HepG2 (cell line): ENCODE measurements around the gene TPRN. TPM values are rescaled to one million over a fixed set of nuclear protein-coding genes. Genes with fewer than 3 reads are reported as not detected.
A peak's percentile ranks its signal among the peaks of the same experiment; 100 is the strongest.

Source experiments
- AKAP8 ChIP-seq: sonication (generic); formaldehyde crosslinking; IDR thresholded peaks from 2 replicates; pipeline ENCODE4 v1.5.1; 2020; ENCODE audit warnings: mild to moderate bottlenecking, missing genetic modification reagents
- CBX5 ChIP-seq: sonication (generic); formaldehyde crosslinking; IDR thresholded peaks from 2 replicates; pipeline ENCODE4 v1.4.0; 2020; ENCODE audit warnings: missing genetic modification reagents, borderline replicate concordance
- CREM ChIP-seq, 2 experiments: sonication (generic) in 1 of 2; formaldehyde crosslinking in 1 of 2; IDR thresholded peaks; 2 replicates each; pipeline versions ENCODE4 v1.4.0 to v1.6.1; 2016 to 2020; ENCODE audit warnings: antibody characterized with exemption in 1 of 2, mild to moderate bottlenecking in 1 of 2, missing genetic modification reagents in 1 of 2
- FOXA3 ChIP-seq: IDR thresholded peaks from 2 replicates; pipeline ENCODE4 v1.6.1; 2016; ENCODE audit warnings: missing genetic modification reagents, missing compliant biosample characterization
- GATAD1 ChIP-seq: IDR thresholded peaks from 2 replicates; pipeline ENCODE4 v1.6.1; 2016; ENCODE audit warnings: missing genetic modification reagents, missing compliant biosample characterization
- HCFC1 ChIP-seq: fragments of 150-350 bp; IDR thresholded peaks from 2 replicates; pipeline ENCODE4 v1.6.1; 2014; ENCODE audit warnings: low read depth, low read length
- HNRNPH1 ChIP-seq: fragments of 200-400 bp; formaldehyde crosslinking; optimal IDR thresholded peaks from 2 replicates; pipeline ENCODE3; 2017; ENCODE audit warnings: mild to moderate bottlenecking, low read depth, low read length
- KAT8 ChIP-seq: IDR thresholded peaks from 2 replicates; pipeline ENCODE4 v1.6.1; 2016; ENCODE audit warnings: missing genetic modification reagents, missing compliant biosample characterization
- KLF11 ChIP-seq: IDR thresholded peaks from 2 replicates; pipeline ENCODE4 v1.6.1; 2016; ENCODE audit warnings: missing compliant biosample characterization
- KLF15 ChIP-seq: sonication (generic); formaldehyde crosslinking; IDR thresholded peaks from 2 replicates; pipeline ENCODE4 v1.8.1; 2023; ENCODE audit warnings: borderline replicate concordance, mild to moderate bottlenecking, inconsistent platforms, missing genetic modification reagents, mixed read lengths
- MTF2 ChIP-seq: sonication (generic); formaldehyde crosslinking; IDR thresholded peaks from 2 replicates; pipeline ENCODE4 v1.5.0; 2020; ENCODE audit warnings: missing genetic modification reagents, borderline replicate concordance
- RAD21 ChIP-seq: fragments of 450-650 bp; formaldehyde crosslinking; IDR thresholded peaks from 2 replicates; pipeline ENCODE4 v1.5.0; 2020; ENCODE audit warnings: mild to moderate bottlenecking
- RXRB ChIP-seq: IDR thresholded peaks from 2 replicates; pipeline ENCODE4 v1.6.1; 2016; ENCODE audit warnings: borderline replicate concordance, missing genetic modification reagents, missing compliant biosample characterization
- SCMH1 ChIP-seq: sonication (generic); formaldehyde crosslinking; IDR thresholded peaks from 2 replicates; pipeline ENCODE4 v1.9.0; 2021; ENCODE audit warnings: missing genetic modification reagents, mild to moderate bottlenecking, borderline replicate concordance
- SIX1 ChIP-seq: sonication (generic); formaldehyde crosslinking; IDR thresholded peaks from 2 replicates; pipeline ENCODE4 v1.4.0; 2020; ENCODE audit warnings: missing genetic modification reagents, borderline replicate concordance
- SKI ChIP-seq: fragments of 450-650 bp; IDR thresholded peaks from one replicate; pipeline ENCODE4 v1.6.1; 2018; ENCODE audit warnings: mild to moderate bottlenecking; ENCODE audit not compliant: partially characterized antibody
- SRY ChIP-seq: sonication (generic); formaldehyde crosslinking; IDR thresholded peaks from 2 replicates; pipeline ENCODE4 v1.8.0; 2022; ENCODE audit warnings: mild to moderate bottlenecking, missing genetic modification reagents
- ZMYM4 ChIP-seq: sonication (generic); formaldehyde crosslinking; IDR thresholded peaks from 2 replicates; pipeline ENCODE4 v1.8.1; 2023; ENCODE audit warnings: mild to moderate bottlenecking, missing genetic modification reagents
- ZNF224 ChIP-seq: sonication (generic); formaldehyde crosslinking; IDR thresholded peaks from 2 replicates; pipeline ENCODE4 v1.5.0; 2020; ENCODE audit warnings: mild to moderate bottlenecking, missing genetic modification reagents
- ZNF280D ChIP-seq: sonication (generic); formaldehyde crosslinking; IDR thresholded peaks from 2 replicates; pipeline ENCODE4 v1.5.1; 2020; ENCODE audit warnings: mild to moderate bottlenecking, missing genetic modification reagents
- ZNF614 ChIP-seq: IDR thresholded peaks from 2 replicates; pipeline ENCODE4 v1.6.1; 2018; ENCODE audit warnings: missing biosample characterization, missing genetic modification reagents, inconsistent platforms, borderline replicate concordance
- ZNF709 ChIP-seq: sonication (generic); formaldehyde crosslinking; IDR thresholded peaks from 2 replicates; pipeline ENCODE4 v1.5.0; 2020; ENCODE audit warnings: mild to moderate bottlenecking, missing genetic modification reagents
- ZNF710 ChIP-seq: sonication (generic); formaldehyde crosslinking; IDR thresholded peaks from 2 replicates; pipeline ENCODE4 v1.5.0; 2020; ENCODE audit warnings: mild to moderate bottlenecking, missing genetic modification reagents, borderline replicate concordance
- ZNF740 ChIP-seq: sonication (generic); formaldehyde crosslinking; IDR thresholded peaks from 2 replicates; pipeline ENCODE4 v1.4.0; 2020; ENCODE audit warnings: missing genetic modification reagents
- ZNF816 ChIP-seq: sonication (generic); formaldehyde crosslinking; IDR thresholded peaks from 2 replicates; pipeline ENCODE4 v1.8.0; 2022; ENCODE audit warnings: missing genetic modification reagents, mild to moderate bottlenecking, borderline replicate concordance
- ZNF879 ChIP-seq: sonication (generic); formaldehyde crosslinking; IDR thresholded peaks from 2 replicates; pipeline ENCODE4 v1.8.1; 2023; ENCODE audit warnings: missing genetic modification reagents
- polyA plus RNA-seq, 8 experiments: library from polyadenylated mRNA; depleted of rRNA in 3 of 8; stranded (reverse) in 7 of 8; unstranded in 1 of 8; fragments of >200 nt; fragmentation: Illumina TruSeq in 4 of 8; extraction: Trizol in 4 of 8; gene quantifications; 2 replicates each; pipeline versions ENCODE4 v1.2.1 to v1.2.3, GENCODE V29; 2011 to 2016; ENCODE audit warnings: low read depth in 4 of 8, missing spikeins in 1 of 8, mixed read lengths in 1 of 8; ENCODE audit not compliant: insufficient read depth in 1 of 8
- total RNA-seq, 5 experiments: library from RNA; depleted of rRNA; stranded (reverse); fragments of >200 nt; fragmentation: Illumina TruSeq; extraction: Trizol; gene quantifications; 2 replicates each; pipeline ENCODE4 v1.2.3, GENCODE V29; 2016; ENCODE audit warnings: low read depth in 1 of 5

TPRN gene
- total and polyA plus RNA-seq, 2 of the 13 experiments (the other 11 are each of a cell fraction or from before 2014, with no cell fraction given), result 10.1 to 19.2 TPM

DNA sequence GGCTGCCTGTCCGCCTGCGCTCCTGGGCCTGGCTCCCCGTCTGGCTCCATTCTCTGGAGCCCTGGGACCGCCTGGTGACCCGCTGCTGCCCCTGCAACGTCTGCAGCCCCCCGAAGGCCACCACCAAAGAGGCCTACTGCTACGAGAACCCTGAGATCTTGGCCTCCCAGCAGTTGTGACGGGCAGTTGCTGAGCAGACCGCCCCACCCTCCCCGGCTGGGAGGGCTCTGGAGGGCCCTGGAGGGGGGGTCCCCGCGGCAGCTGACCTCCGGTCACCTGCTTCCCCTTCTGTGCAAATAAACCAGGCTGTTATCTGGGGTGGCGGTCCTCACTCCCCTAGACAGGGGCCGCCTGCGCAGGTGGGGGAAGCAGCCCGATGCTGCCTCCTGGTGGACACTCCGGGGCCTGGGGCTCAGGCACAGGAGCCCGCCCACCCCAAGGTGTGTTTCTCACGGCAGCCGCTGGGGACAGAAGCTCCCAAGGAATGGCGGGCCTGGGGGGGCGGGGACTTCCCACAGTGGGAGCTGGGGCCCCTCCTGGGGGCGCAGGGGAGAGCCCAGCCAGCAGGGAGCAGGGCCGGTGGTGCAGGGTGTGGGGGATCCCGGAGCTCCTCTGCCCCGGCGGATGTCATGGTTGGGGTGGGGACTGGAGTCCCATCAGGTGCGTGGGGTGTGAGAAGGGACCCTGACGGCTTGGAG, 35.8 kb upstream of the TPRN start (continued):
- peak; percentile 94 for TF ChIP-seq RAD21 (CRISPR knock-in tag)
- peak; percentile 77; the same call in 1 of the 2 replicates for TF ChIP-seq GATAD1 (CRISPR knock-in tag)
- peak; percentile 80 for TF ChIP-seq ZNF280D
- no peak; the same call in 1 of the 2 replicates for TF ChIP-seq ZNF224 (CRISPR knock-in tag)
- TF ChIP-seq FOXA3 (CRISPR knock-in tag), result peak; percentile 71
- peak; percentile 59; the same call in 1 of the 2 replicates for TF ChIP-seq CREM (IDR thresholded peaks at IDR 0.05)
- no peak for TF ChIP-seq CREM (CRISPR knock-in tag; IDR thresholded peaks at IDR 0.05)
- no peak; the same call in 1 of the 2 replicates for TF ChIP-seq KLF15 (CRISPR knock-in tag)
- TF ChIP-seq ZNF709, result peak; percentile 74; the same call in 1 of the 2 replicates
- peak; percentile 91 for TF ChIP-seq ZNF740
- no peak for TF ChIP-seq SCMH1
- TF ChIP-seq CBX5 (CRISPR knock-in tag), result peak; percentile 29; the same call in 1 of the 2 replicates
- peak; percentile 29; the same call in 1 of the 2 replicates for TF ChIP-seq ZNF816
- peak; percentile 86 for TF ChIP-seq SKI
- TF ChIP-seq ZMYM4 (CRISPR knock-in tag), result peak; percentile 67
- TF ChIP-seq MTF2 (CRISPR knock-in tag), result 0 out of 2 replicates have a peak, but pooled peaks have one; percentile 57
- peak; percentile 82 for TF ChIP-seq KAT8 (CRISPR knock-in tag)
- no peak for TF ChIP-seq ZNF614 (CRISPR knock-in tag)
- no peak for TF ChIP-seq SRY (CRISPR knock-in tag)
- TF ChIP-seq ZNF879 (CRISPR knock-in tag), result peak; percentile 75; the same call in 1 of the 2 replicates
- peak; percentile 91 for TF ChIP-seq RXRB (CRISPR knock-in tag)
- peak; percentile 99 for TF ChIP-seq AKAP8 (CRISPR knock-in tag)
- TF ChIP-seq HCFC1, result peak; percentile 6; the same call in 1 of the 2 replicates
- no peak for TF ChIP-seq HNRNPH1
- no peak for TF ChIP-seq KLF11 (CRISPR knock-in tag)
- TF ChIP-seq ZNF710 (CRISPR knock-in tag), result peak; percentile 69; the same call in 1 of the 2 replicates
- no peak for TF ChIP-seq SIX1
